T-helper 1 cell (primary cell): ENCODE results near the gene SLC9A9.
A peak's percentile ranks its signal among the peaks of the same experiment; 100 is the strongest.

Source experiments
- DNase-seq, 5 donors: peaks; one replicate each; pipeline ENCODE4 v3.0.0-alpha.2; 2012 to 2020

The SLC9A9 gene

GRCh38 chr3:143840636-143841035 is 7.6 kb downstream of the SLC9A9 start:
- DNase-seq: no peak

- DNase-seq: no peak
These were observed 8.3 kb downstream of the SLC9A9 start for GRCh38 chr3:143839980-143840379.

DNA sequence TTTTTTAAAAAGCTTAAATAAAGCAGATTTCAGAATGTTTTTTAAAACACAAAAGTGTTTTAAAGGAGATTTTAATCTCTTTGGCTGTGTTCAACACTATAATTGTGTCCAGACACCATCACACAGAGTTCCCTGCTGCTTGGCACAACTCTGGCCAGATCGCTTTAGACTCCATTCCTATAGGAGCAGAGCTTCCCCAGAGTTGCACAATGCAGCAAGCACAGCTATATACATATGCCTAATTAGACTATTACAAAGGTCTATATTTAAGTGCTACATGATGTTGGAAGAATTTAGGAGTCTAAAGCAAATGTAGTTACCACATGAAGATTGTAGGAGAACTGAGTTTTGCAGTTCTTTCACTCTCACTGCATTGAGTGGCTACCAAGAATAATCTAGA is 11.2 kb downstream of the SLC9A9 start:
- no peak for DNase-seq

- DNase-seq: peak in 1 of 5 donors; percentile 28
These were observed 13.0 kb downstream of the SLC9A9 start for GRCh38 chr3:143835312-143835711.

DNA sequence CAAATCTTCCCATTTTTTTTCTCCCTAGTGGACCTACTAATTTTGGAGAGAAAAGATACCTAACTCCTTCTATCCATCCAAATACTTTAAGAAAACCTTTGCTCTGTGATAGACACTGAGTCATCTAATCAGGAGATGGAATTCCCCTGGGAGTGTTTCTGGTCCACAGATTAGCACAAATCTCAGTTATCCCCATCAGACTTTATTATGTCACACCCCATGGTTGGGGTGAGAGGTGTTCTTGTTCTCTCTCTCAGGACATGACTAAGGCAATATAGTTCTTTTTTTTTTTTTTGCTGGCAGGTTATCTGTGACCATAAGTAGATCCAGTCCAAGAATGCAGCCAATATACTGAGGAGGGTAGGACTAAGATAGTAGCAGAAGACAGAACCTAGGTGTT is 15.8 kb downstream of the SLC9A9 start:
- no peak for DNase-seq

GRCh38 chr3:143831994-143832393 is 16.3 kb downstream of the SLC9A9 start:
- no peak for DNase-seq

- DNase-seq: peak in 1 of 5 donors; percentile 62
These were observed 17.1 kb downstream of the SLC9A9 start for GRCh38 chr3:143831208-143831607.

GRCh38 chr3:143830786-143831185 is 17.5 kb downstream of the SLC9A9 start:
- no peak for DNase-seq

- DNase-seq: no peak
These were observed 18.2 kb downstream of the SLC9A9 start for GRCh38 chr3:143830063-143830462.

DNA sequence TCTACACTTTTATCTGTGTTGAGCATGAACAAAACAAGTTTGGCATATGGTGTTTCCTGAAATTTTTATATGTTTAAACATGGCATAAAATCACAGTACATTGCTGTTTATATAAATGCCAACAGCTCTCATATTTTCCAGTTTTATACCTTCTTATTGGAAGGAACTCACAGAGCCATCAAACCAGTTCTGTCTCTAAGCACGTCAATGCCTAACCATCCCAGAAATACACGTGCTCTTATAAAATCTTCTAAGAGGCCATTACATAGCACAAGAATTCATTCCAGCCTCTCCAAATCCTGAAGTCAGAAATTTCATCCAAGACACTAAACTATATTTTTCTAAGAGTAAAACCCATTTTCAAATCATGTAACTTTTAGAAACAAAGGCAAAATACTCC is 20.8 kb downstream of the SLC9A9 start:
- no peak for DNase-seq

DNA sequence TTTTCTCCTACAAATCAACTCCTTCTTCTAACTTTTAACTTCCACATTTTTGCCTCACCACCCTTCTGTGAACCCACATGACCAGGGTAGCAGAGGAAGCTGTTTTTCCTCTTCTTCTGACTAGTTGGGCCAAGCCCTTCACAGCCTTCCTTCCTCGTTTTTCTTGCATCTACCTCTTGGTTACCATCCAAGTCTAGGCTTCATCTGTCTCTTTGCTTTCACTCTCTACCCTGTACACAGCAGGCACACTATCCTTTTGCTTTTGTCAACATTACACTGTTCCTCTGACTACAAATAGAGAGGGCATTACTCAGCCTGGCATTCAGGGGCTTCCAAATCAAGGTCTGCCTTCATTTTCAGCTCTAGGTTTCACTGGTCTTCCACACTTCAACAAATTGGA is 22.0 kb downstream of the SLC9A9 start:
- no peak for DNase-seq

- DNase-seq: peak in 2 of 5 donors; percentile 8 to 82
These were observed 22.8 kb downstream of the SLC9A9 start for GRCh38 chr3:143825513-143825912.

DNA sequence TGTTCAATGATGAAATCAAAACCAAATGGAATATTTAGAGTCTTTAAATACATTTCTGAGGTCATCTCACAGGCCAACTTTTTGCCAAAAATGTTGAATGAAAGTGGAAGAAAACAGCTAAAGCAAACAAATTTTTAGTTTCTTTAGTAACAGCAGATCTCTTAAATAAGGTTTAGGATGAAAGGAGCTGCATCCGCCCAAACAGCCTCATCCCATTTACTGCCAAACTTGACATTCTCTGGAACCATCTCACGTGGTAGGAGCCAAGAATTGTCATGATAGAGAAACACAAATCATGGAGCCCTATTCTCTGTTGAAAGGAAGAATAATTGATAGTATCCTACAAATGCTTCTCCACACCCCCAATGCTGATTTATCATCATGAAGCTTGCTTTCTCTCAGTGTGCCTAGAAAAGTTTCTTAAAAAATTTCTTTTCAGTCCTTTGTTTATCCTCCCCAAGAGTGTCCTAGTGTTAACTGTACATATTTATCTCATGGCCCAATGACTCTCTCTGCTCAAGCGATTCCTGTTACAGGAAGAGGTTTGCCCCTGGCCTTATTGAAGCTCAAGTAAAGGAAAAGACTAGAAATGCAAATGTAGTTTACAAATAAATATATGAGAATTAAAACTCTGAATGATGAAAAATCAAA is 23.4 kb downstream of the SLC9A9 start:
- no peak for DNase-seq

GRCh38 chr3:143822798-143823197 is 25.5 kb downstream of the SLC9A9 start:
- DNase-seq: no peak

DNA sequence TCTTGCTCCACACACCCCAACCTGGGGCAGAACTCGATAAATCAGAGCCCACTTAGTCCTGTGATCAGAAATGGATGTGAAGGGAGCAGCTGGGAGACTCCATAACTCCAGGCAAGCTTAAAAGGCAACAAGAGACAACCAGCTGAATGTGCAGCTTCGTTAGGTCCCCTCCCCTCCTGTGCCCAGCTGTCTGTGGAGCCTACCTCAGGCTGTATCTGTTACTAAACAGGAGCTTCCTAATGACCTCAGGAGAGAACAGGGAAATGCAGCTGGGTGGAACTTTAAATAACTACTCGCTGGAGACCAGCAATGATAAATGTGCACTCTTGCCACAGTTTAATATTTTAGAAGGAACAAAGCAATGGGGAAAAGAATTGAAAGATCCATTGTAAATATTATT is 25.9 kb downstream of the SLC9A9 start:
- no peak for DNase-seq

- DNase-seq: no peak
These were observed 26.4 kb downstream of the SLC9A9 start for GRCh38 chr3:143821862-143822261.

- no peak for DNase-seq
These were observed 27.6 kb downstream of the SLC9A9 start for GRCh38 chr3:143820466-143821221.

DNA sequence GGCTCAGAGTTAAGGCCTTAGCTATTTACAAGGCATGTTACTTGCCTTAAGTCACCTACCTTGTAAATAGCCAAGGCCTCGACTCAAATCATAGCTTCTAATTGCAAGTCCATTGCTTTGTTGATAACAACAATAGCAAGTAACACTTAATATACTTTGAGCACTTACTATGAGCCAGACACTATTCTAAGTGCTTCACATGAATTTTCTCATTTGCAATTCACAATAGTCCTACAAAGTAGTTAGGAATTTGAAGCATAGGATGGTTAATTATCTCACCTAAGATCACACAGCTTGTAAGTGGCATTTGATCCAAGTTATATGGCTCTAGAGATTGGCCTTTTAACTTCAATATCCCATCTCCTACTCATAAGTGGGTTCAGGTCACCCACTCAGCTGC is 28.4 kb downstream of the SLC9A9 start:
- DNase-seq: no peak

- peak in 1 of 5 donors; percentile 76 for DNase-seq
These were observed 33.8 kb downstream of the SLC9A9 start for GRCh38 chr3:143814443-143814889.

DNA sequence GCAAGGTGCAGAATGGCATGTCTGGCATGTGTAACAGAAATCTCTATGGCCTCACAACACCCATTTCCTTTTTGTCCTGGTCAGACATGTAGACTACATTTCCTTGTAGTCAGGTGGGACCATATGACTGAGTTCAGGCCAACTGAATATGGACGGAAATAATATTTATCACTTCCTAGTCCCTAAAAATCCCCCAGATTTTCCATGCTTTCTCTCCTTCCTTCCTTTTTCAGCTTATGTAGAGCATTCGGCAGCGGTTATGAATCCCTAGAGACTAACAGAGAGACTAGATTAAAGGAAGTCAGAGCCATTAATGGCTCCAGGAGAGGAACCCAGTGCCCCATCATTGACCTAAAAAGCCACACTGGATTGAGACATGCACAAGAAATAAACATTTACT is 35.8 kb downstream of the SLC9A9 start:
- DNase-seq: no peak

GRCh38 chr3:143811602-143812001 is 36.7 kb downstream of the SLC9A9 start:
- DNase-seq: no peak

DNA sequence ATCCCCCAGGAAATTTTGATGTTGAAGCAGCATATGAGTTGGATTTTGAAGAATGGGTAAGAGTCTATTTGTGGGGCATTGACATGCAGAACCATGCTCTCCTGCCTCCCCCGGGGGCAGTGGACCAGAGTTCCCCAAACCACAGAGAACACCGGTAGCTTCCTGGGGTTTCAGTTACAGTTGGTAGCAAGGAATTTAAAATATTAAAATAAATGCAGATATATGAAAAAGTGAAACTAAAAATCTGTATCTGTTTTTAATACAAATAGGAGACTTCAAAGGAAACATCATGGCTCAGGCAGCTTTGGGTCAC is 37.4 kb downstream of the SLC9A9 start:
- no peak for DNase-seq

DNA sequence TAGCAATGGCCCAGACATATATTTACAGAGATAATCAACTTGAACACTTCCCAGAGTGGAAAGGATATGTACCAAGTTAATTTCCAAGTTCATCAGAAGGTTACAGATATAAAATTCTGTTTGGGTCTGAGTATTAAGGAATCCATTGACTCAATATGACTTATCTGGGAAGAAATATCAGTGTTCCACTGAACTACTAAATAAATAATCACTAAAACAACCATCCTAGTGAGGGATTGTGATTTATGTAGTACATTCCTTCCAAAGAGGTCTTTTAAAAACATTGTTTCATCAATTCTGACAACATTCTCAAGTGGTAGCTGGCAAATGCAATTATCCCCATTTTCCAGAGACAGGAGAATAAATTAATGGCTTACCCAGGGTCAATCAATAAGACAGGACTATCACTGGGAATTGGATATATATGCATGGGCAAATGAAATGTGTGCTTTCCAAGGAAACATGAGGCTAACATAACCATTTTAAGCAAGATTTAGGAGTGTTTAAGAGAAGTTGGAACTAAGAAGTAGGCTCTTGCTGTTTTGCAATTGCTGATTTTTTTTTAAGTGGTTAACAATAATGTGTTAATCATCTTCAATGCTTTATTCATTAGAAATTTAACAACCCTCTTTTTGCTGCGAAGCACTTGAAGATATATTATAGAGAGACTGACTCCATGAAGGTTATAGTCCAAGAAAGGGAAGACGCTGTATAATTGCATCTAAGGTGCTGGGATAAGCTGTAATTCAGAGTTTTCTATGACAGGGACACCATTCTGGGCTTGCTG is 37.9 kb downstream of the SLC9A9 start:
- DNase-seq: no peak

DNA sequence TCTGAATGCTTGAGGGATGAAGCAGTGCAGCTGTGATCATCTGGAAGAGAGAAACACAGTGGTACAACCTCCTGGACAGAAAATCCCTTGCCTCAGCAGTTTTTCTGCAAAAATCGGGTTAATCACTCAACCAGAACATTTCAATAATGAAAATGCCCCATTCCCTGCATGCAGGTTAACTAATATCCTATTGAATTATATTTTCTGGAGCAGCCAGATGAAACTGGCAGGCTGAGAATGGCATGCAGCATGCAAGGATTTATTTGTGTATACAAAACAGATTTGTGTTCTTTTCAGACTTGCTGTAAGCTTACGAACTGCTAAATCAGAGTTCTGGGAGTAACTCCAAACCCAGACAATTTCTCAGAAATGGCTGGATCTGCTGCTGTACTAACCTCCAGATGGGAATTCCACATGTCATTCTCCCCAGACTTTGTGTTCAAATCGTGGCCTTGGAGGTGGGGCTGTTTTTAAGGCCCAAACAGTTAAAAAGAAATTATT is 39.1 kb downstream of the SLC9A9 start:
- no peak for DNase-seq
